H1 (cell line): Measurements from ENCODE around the gene FERMT2. TPM values are rescaled to one million over a fixed set of nuclear protein-coding genes. Genes with fewer than 3 reads are reported as not detected.

Experiments
- JUN ChIP-seq: IDR thresholded peaks from 2 replicates; pipeline ENCODE4 v1.6.1; 2011; ENCODE audit warnings: low read depth, mild to moderate bottlenecking, improper control_type of control experiment, low read length
- NRF1 ChIP-seq: IDR thresholded peaks from 2 replicates; pipeline ENCODE4 v1.6.1; 2011; ENCODE audit warnings: mild to moderate bottlenecking, low read depth, low read length, improper control_type of control experiment
- RFX5 ChIP-seq: IDR thresholded peaks from 2 replicates; pipeline ENCODE4 v1.6.1; 2011; ENCODE audit warnings: low read depth, low read length, improper control_type of control experiment, borderline replicate concordance
- TEAD4 ChIP-seq: IDR thresholded peaks from 2 replicates; pipeline ENCODE4 v1.6.1; 2012; ENCODE audit warnings: low read depth, low read length, inconsistent platforms, mixed read lengths
- polyA plus RNA-seq, 7 experiments: library from polyadenylated mRNA; depleted of rRNA in 3 of 7; stranded (reverse) in 5 of 7; unstranded in 2 of 7; fragments of >200 nt in 5 of 7; fragments of 200-250 nt in 2 of 7; gene quantifications; 1 replicate in 5 of 7; 2 replicates in 1 of 7; 4 replicates in 1 of 7; pipeline versions ENCODE4 v1.2.1 to v1.2.3, GENCODE V29; 2011 to 2013; ENCODE audit warnings: missing spikeins in 2 of 7, mixed read lengths in 2 of 7
- total RNA-seq: library from RNA; stranded (reverse); fragmentation: NEBNext Ultra II Directional; extraction: Animal tissue kit (Norgen Biotek cat#: 25700); gene quantifications from 2 replicates; pipeline ENCODE4 v1.2.1, GENCODE V29; 2021

The FERMT2 gene
- total and polyA plus RNA-seq, 2 of the 8 experiments (the other 6 are each of a cell fraction or from before 2014, with no cell fraction given) = 53.3 to 142 TPM

- no peak for TF ChIP-seq RFX5
- TF ChIP-seq NRF1 = no peak
- TF ChIP-seq JUN = no peak
- TF ChIP-seq TEAD4 = no peak
These were observed 2.0 kb downstream of the FERMT2 start (continued) for GRCh38 chr14:52948836-52949235.
